ENCODE measurements around the gene SH3BP1. TPM values are rescaled to one million over a fixed set of nuclear protein-coding genes. Genes with fewer than 3 reads are reported as not detected.

The SH3BP1 gene
- polyA plus RNA-seq, 3 donors: 20.0 to 214 (median 20.0) TPM

- Histone ChIP-seq H3K27me3 (ENCODE audit: control insufficient read depth in 2 of 2, insufficient read depth in 2 of 2, low read length in 2 of 2) (no peaks in the 10 kb centered on the region), H3K9ac (ENCODE audit: insufficient read depth, low read length, poor library complexity, severe bottlenecking) (no peak overlapping the region), H3K36me3 (replicated peaks in 1 of 2; ENCODE audit: control insufficient read depth in 1 of 2, insufficient read depth in 2 of 2, low read length in 2 of 2) (peaks cover 57 to 72% of the 10 kb centered on the region in 2 donors), H3K27ac (ENCODE audit: low read depth in 1 of 2, low read length in 2 of 2) (no peak overlapping the region), H3K4me2 (replicated peaks; ENCODE audit: extremely low read depth, low read length, poor library complexity, severe bottlenecking) (no peak overlapping the region), H3K9me3 (replicated peaks in 1 of 2; ENCODE audit: control insufficient read depth in 1 of 2, insufficient read depth in 1 of 2, low read length in 2 of 2) (no peaks in the 10 kb centered on the region), H3K4me1 (ENCODE audit: control insufficient read depth in 1 of 2, insufficient read depth in 2 of 2, low read length in 2 of 2) (peaks cover 3% of the 10 kb centered on the region in 2 donors), H4K20me1 (ENCODE audit: insufficient read depth, low read length) (peaks cover 3% of the 10 kb centered on the region), H2AFZ (ENCODE audit: insufficient read depth, low read depth, low read length, poor library complexity, severe bottlenecking) (no peak overlapping the region), H3K79me2 (ENCODE audit: insufficient read depth, low read length) (peaks cover 13% of the 10 kb centered on the region), H3K4me3 (replicated peaks in 1 of 3; ENCODE audit: low read depth in 2 of 3, low read length in 3 of 3) (no peak overlapping the region)
- Mint-ChIP-seq H3K27ac (peak overlapping the region in 3 of 7 donors; percentile 25 to 53 (median 46)), H3K4me3 (no peak overlapping the region), H3K27me3 (ENCODE audit: low read depth in 3 of 3) (peaks cover 0 to 5% (median 0%) of the 10 kb centered on the region in 3 donors), H3K9me3 (no peaks in the 10 kb centered on the region), H3K36me3 (peaks cover 62 to 93% of the 10 kb centered on the region in 2 donors), H3K4me1 (peaks cover 6% of the 10 kb centered on the region)
- intact Hi-C loops (cut with micrococcal nuclease): no loop called here
- TF ChIP-seq CTCF (IDR thresholded peaks at IDR 0.05): no peak
- 91% methylated on average over 24 of the region's 27 CpGs for WGBS (ENCODE audit: insufficient coverage)
- peak in 1 of 3 donors; percentile 17 for DNase-seq
Observed at GRCh38 chr22:37616201-37617083, 23.0 kb upstream of the SH3BP1 start.

GRCh38 chr22:37617431-37617830, 22.0 kb upstream of the SH3BP1 start:
- Mint-ChIP-seq H3K27ac (no peak overlapping the region), H3K36me3 (peaks cover 66 to 95% of the 10 kb centered on the region in 2 donors), H3K4me1 (peaks cover 3% of the 10 kb centered on the region), H3K9me3 (no peaks in the 10 kb centered on the region), H3K27me3 (ENCODE audit: low read depth in 3 of 3) (peaks cover 0 to 3% (median 0%) of the 10 kb centered on the region in 3 donors), H3K4me3 (no peak overlapping the region)
- no peak for TF ChIP-seq CTCF (IDR thresholded peaks at IDR 0.05)
- Histone ChIP-seq H3K79me2 (ENCODE audit: insufficient read depth, low read length) (peaks cover 8% of the 10 kb centered on the region), H3K4me3 (replicated peaks in 1 of 3; ENCODE audit: low read depth in 2 of 3, low read length in 3 of 3) (no peak overlapping the region), H3K4me2 (replicated peaks; ENCODE audit: extremely low read depth, low read length, poor library complexity, severe bottlenecking) (no peak overlapping the region), H4K20me1 (ENCODE audit: insufficient read depth, low read length) (peaks cover 3% of the 10 kb centered on the region), H3K27ac (ENCODE audit: low read depth in 1 of 2, low read length in 2 of 2) (no peak overlapping the region), H3K36me3 (replicated peaks in 1 of 2; ENCODE audit: control insufficient read depth in 1 of 2, insufficient read depth in 2 of 2, low read length in 2 of 2) (peaks cover 64 to 80% of the 10 kb centered on the region in 2 donors), H3K4me1 (ENCODE audit: control insufficient read depth in 1 of 2, insufficient read depth in 2 of 2, low read length in 2 of 2) (no peaks in the 10 kb centered on the region), H2AFZ (ENCODE audit: insufficient read depth, low read depth, low read length, poor library complexity, severe bottlenecking) (no peak overlapping the region), H3K9ac (ENCODE audit: insufficient read depth, low read length, poor library complexity, severe bottlenecking) (no peak overlapping the region), H3K27me3 (ENCODE audit: control insufficient read depth in 2 of 2, insufficient read depth in 2 of 2, low read length in 2 of 2) (no peaks in the 10 kb centered on the region), H3K9me3 (replicated peaks in 1 of 2; ENCODE audit: control insufficient read depth in 1 of 2, insufficient read depth in 1 of 2, low read length in 2 of 2) (no peaks in the 10 kb centered on the region)
- no peak for DNase-seq
- WGBS (ENCODE audit: insufficient coverage): no CpG with 5 or more reads among the region's 1 CpG
- intact Hi-C loops (cut with micrococcal nuclease): no loop called here

Data from CD14-positive monocyte (primary cell).